IMR-90 (cell line): ENCODE measurements around the gene DEF6.

Experiments
- MAFK ChIP-seq: IDR thresholded peaks from 2 replicates; pipeline ENCODE4 v1.6.1; 2012; ENCODE audit warnings: low read depth, low read length, improper control_type of control experiment
- MXI1 ChIP-seq: IDR thresholded peaks from 2 replicates; pipeline ENCODE4 v1.6.1; 2012; ENCODE audit warnings: low read depth, mild to moderate bottlenecking, low read length, moderate library complexity, borderline replicate concordance
- POLR2A ChIP-seq: IDR thresholded peaks from 2 replicates; pipeline ENCODE4 v1.6.1; 2012; ENCODE audit warnings: mild to moderate bottlenecking, low read depth, low read length
- RAD21 ChIP-seq: IDR thresholded peaks from 2 replicates; pipeline ENCODE4 v1.6.1; 2012; ENCODE audit warnings: low read length, improper control_type of control experiment
- TF ChIP-seq, protein P1 (sequence below): conservative IDR thresholded peaks from 2 replicates; pipeline ENCODE4 v1.5.1; 2012; ENCODE audit warnings: mild to moderate bottlenecking, low read depth, low read length, improper control_type of control experiment
- TF ChIP-seq, protein P2 (sequence below): fragments of 150-350 bp; IDR thresholded peaks from 2 replicates; pipeline ENCODE4 v1.6.1; 2016; ENCODE audit warnings: low read depth, mild to moderate bottlenecking, low read length, moderate library complexity, borderline replicate concordance

DNA sequence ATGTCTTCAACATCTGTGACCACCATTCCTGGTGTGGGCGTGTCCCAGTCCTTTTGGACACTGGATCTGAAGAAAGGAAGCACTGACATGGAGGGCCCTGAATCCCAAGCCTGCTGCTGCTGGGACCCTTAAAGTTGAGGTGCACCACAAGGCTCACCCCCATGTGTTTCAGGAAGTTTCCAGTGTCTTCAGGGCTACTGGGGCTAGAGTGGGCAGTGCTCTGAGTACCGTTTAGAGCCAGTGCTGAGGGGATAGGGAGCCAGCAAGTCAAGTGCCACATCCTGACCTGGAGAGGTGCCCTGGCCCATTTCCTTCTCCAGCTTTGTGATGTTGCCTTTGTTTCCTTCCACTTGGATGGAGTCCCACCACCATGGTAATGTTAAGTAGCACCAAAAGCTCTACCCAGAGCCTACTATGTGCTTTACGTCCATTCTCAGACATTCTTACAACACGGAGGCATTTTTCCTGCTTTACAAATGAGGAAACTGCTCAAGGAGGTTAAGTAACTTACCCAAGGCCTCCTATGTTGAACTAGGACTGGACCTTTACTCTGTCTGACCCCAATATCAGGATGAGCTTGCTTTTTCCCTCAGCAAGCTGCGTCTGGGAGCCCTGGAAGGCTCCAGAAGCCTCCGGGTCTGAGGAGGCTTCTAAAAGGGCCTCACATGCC lies 552 bp upstream of the DEF6 start:
- TF ChIP-seq, protein P1, sequence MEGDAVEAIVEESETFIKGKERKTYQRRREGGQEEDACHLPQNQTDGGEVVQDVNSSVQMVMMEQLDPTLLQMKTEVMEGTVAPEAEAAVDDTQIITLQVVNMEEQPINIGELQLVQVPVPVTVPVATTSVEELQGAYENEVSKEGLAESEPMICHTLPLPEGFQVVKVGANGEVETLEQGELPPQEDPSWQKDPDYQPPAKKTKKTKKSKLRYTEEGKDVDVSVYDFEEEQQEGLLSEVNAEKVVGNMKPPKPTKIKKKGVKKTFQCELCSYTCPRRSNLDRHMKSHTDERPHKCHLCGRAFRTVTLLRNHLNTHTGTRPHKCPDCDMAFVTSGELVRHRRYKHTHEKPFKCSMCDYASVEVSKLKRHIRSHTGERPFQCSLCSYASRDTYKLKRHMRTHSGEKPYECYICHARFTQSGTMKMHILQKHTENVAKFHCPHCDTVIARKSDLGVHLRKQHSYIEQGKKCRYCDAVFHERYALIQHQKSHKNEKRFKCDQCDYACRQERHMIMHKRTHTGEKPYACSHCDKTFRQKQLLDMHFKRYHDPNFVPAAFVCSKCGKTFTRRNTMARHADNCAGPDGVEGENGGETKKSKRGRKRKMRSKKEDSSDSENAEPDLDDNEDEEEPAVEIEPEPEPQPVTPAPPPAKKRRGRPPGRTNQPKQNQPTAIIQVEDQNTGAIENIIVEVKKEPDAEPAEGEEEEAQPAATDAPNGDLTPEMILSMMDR, result no peak
- TF ChIP-seq, protein P2, sequence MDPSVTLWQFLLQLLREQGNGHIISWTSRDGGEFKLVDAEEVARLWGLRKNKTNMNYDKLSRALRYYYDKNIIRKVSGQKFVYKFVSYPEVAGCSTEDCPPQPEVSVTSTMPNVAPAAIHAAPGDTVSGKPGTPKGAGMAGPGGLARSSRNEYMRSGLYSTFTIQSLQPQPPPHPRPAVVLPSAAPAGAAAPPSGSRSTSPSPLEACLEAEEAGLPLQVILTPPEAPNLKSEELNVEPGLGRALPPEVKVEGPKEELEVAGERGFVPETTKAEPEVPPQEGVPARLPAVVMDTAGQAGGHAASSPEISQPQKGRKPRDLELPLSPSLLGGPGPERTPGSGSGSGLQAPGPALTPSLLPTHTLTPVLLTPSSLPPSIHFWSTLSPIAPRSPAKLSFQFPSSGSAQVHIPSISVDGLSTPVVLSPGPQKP, result no peak
- TF ChIP-seq POLR2A, result no peak
- TF ChIP-seq RAD21, result no peak
- no peak for TF ChIP-seq MAFK
- no peak for TF ChIP-seq MXI1
